Testis (tissue), 2 donors: ENCODE data around the gene THSD7A.

Experiments used
- CTCF ChIP-seq, 3 experiments: fragments of 450-650 bp in 2 of 3; fragments of 200-600 bp in 1 of 3; sonication (generic) in 1 of 3; IDR thresholded peaks; one replicate each; pipeline ENCODE4 v1.5.1; 2016 to 2019; ENCODE audit warnings: antibody characterized with exemption in 3 of 3, mild to moderate bottlenecking in 2 of 3, moderate library complexity in 1 of 3
- POLR2A ChIP-seq: fragments of 450-650 bp; IDR thresholded peaks from one replicate; pipeline ENCODE4 v1.6.1; 2017; ENCODE audit warnings: antibody characterized with exemption, mild to moderate bottlenecking, moderate library complexity

GRCh38 chr7:11573128-11573750 is 258.8 kb downstream of the THSD7A start:
- TF ChIP-seq POLR2A: no peak
- TF ChIP-seq CTCF (IDR thresholded peaks at IDR 0.05): no peak
